K562 (cell line): ENCODE results near the gene GPR162. TPM values are rescaled to one million over a fixed set of nuclear protein-coding genes. Genes with fewer than 3 reads are reported as not detected.

Source experiments
- ATF1 ChIP-seq, 2 experiments: fragments of 450-650 bp in 1 of 2; IDR thresholded peaks; 2 replicates each; pipeline ENCODE4 v1.6.1; 2016; ENCODE audit warnings: missing compliant biosample characterization in 1 of 2, missing genetic modification characterization in 1 of 2
- CBX1 ChIP-seq: sonication (generic); IDR thresholded peaks from 2 replicates; pipeline ENCODE4 v1.6.1; 2016; ENCODE audit warnings: antibody characterized with exemption, low read depth, mild to moderate bottlenecking
- CSDE1 ChIP-seq, 2 experiments: fragments of 450-650 bp; IDR thresholded peaks; 2 replicates each; pipeline ENCODE4 v1.6.1; 2016; ENCODE audit warnings: mild to moderate bottlenecking in 1 of 2
- ELF2 ChIP-seq: fragments of 250-450 bp; sonication (Bioruptor Pico); IDR thresholded peaks from 2 replicates; pipeline ENCODE4 v1.5.0; 2021; ENCODE audit warnings: mild to moderate bottlenecking
- ETV6 ChIP-seq, 3 experiments: fragments of 150-350 bp in 1 of 3; sonication (generic) in 1 of 3; formaldehyde crosslinking in 1 of 3; IDR thresholded peaks; 2 replicates each; pipeline versions ENCODE4 v1.6.1 to v1.8.0; 2014 to 2022; ENCODE audit warnings: borderline replicate concordance in 2 of 3, low read depth in 2 of 3, antibody characterized with exemption in 1 of 3, low read length in 1 of 3, mild to moderate bottlenecking in 1 of 3, missing genetic modification reagents in 1 of 3
- GMEB1 ChIP-seq: fragments of 250-450 bp; sonication (Bioruptor Pico); IDR thresholded peaks from 2 replicates; pipeline ENCODE4 v1.4.0; 2020; ENCODE audit warnings: mild to moderate bottlenecking
- HDGF ChIP-seq: fragments of 450-650 bp; IDR thresholded peaks from 2 replicates; pipeline ENCODE4 v1.6.1; 2016
- HMG20A ChIP-seq: fragments of 450-650 bp; formaldehyde crosslinking; conservative IDR thresholded peaks from 2 replicates; pipeline ENCODE4 v1.4.0; 2020; ENCODE audit warnings: mild to moderate bottlenecking, mixed read lengths
- ILK ChIP-seq: fragments of 450-650 bp; IDR thresholded peaks from 2 replicates; pipeline ENCODE4 v1.6.1; 2016; ENCODE audit warnings: missing genetic modification characterization, low read depth, mild to moderate bottlenecking, missing compliant biosample characterization, moderate library complexity, borderline replicate concordance
- JUND ChIP-seq, 2 experiments: IDR thresholded peaks; 2 replicates in 1 of 2; 3 replicates in 1 of 2; pipeline ENCODE4 v1.6.1; 2011; ENCODE audit warnings: borderline replicate concordance in 2 of 2, low read depth in 2 of 2, low read length in 2 of 2, improper control_type of control experiment in 1 of 2, missing biosample characterization in 1 of 2, missing genetic modification characterization in 1 of 2, missing genetic modification reagents in 1 of 2
- NEUROD1 ChIP-seq: fragments of 150-350 bp; IDR thresholded peaks from 2 replicates; pipeline ENCODE4 v1.6.1; 2014; ENCODE audit warnings: borderline replicate concordance, low read length, low read depth; ENCODE audit not compliant: partially characterized antibody
- NR2C1 ChIP-seq, 2 experiments: fragments of 450-650 bp; IDR thresholded peaks; 2 replicates each; pipeline ENCODE4 v1.6.1; 2017; ENCODE audit warnings: mild to moderate bottlenecking in 2 of 2, antibody characterized with exemption in 1 of 2, inconsistent platforms in 1 of 2, missing compliant biosample characterization in 1 of 2, missing genetic modification characterization in 1 of 2
- POLR3A ChIP-seq: IDR thresholded peaks from 2 replicates; pipeline ENCODE4 v1.6.1; 2011; ENCODE audit warnings: borderline replicate concordance, mild to moderate bottlenecking, moderate library complexity; ENCODE audit not compliant: insufficient read length, insufficient read depth; ENCODE audit errors: extremely low read depth
- STAT5A ChIP-seq: IDR thresholded peaks from 2 replicates; pipeline ENCODE4 v1.6.1; 2012; ENCODE audit warnings: low read length, inconsistent platforms, borderline replicate concordance
- USF2 ChIP-seq: sonication (generic); formaldehyde crosslinking; IDR thresholded peaks from 2 replicates; pipeline ENCODE4 v1.5.0; 2020; ENCODE audit warnings: missing genetic modification reagents
- ZNF124 ChIP-seq: sonication (generic); formaldehyde crosslinking; IDR thresholded peaks from 2 replicates; pipeline ENCODE4 v1.8.1; 2022; ENCODE audit warnings: missing genetic modification reagents
- ZNF197 ChIP-seq: fragments of 200-800 bp; sonication (Bioruptor generic); IDR thresholded peaks from 2 replicates; pipeline ENCODE4 v1.6.1; 2016; ENCODE audit warnings: low read depth, missing genetic modification characterization, missing compliant biosample characterization
- ZNF449 ChIP-seq: fragments of 250-450 bp; sonication (Bioruptor Pico); IDR thresholded peaks from 2 replicates; pipeline ENCODE4 v1.8.0; 2022; ENCODE audit warnings: moderate library complexity, mild to moderate bottlenecking, inconsistent platforms
- ZNF695 ChIP-seq: fragments of 450-650 bp; formaldehyde crosslinking; IDR thresholded peaks from 2 replicates; pipeline ENCODE4 v1.4.0; 2020; ENCODE audit warnings: mild to moderate bottlenecking, moderate library complexity
- ZSCAN29 ChIP-seq: fragments of 450-650 bp; IDR thresholded peaks from 2 replicates; pipeline ENCODE4 v1.6.1; 2017
- polyA plus RNA-seq, 8 experiments: library from polyadenylated mRNA; depleted of rRNA in 4 of 8; stranded (reverse) in 5 of 8; unstranded in 3 of 8; fragments of >200 nt; fragmentation: Nextera tagmentation in 2 of 8; fragmentation: Illumina TruSeq in 1 of 8; extraction: Ambion mirVana in 2 of 8; extraction: Trizol in 1 of 8; gene quantifications; 2 replicates each; pipeline versions ENCODE4 v1.2.1 to v1.2.3, GENCODE V29; 2011 to 2014; ENCODE audit warnings: inconsistent platforms in 1 of 8, missing spikeins in 1 of 8
- total RNA-seq, 7 experiments: library from RNA; depleted of rRNA in 6 of 7; stranded (reverse); fragments of >200 nt in 6 of 7; fragmentation: Illumina TruSeq in 2 of 7; extraction: Trizol in 2 of 7; gene quantifications; 2 replicates each; pipeline versions ENCODE4 v1.2.1 to v1.2.3, GENCODE V29; 2011 to 2021; ENCODE audit warnings: low replicate concordance in 1 of 7
- TF ChIP-seq, protein P1 (sequence below): fragments of 450-650 bp; IDR thresholded peaks from 2 replicates; pipeline ENCODE4 v1.6.1; 2014; ENCODE audit warnings: low read depth, mild to moderate bottlenecking, moderate library complexity, borderline replicate concordance

The GPR162 gene
- total and polyA plus RNA-seq, 9 of the 15 experiments (the other 6 are each of a cell fraction or from before 2014, with no cell fraction given), result 0.65 to 1.8 (median 1.1) TPM; not detected in 2

GRCh38 chr12:6868211-6869048 is 46.8 kb downstream of the GPR162 start (continued):
- TF ChIP-seq, protein P1, sequence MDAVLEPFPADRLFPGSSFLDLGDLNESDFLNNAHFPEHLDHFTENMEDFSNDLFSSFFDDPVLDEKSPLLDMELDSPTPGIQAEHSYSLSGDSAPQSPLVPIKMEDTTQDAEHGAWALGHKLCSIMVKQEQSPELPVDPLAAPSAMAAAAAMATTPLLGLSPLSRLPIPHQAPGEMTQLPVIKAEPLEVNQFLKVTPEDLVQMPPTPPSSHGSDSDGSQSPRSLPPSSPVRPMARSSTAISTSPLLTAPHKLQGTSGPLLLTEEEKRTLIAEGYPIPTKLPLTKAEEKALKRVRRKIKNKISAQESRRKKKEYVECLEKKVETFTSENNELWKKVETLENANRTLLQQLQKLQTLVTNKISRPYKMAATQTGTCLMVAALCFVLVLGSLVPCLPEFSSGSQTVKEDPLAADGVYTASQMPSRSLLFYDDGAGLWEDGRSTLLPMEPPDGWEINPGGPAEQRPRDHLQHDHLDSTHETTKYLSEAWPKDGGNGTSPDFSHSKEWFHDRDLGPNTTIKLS, result no peak
- no peak for TF ChIP-seq HDGF
- TF ChIP-seq HMG20A (CRISPR knock-in tag), result no peak
- TF ChIP-seq STAT5A, result no peak
- no peak for TF ChIP-seq ZNF124
- no peak for TF ChIP-seq ZNF449 (CRISPR knock-in tag)
- no peak for TF ChIP-seq ZNF197 (CRISPR knock-in tag)
- no peak for TF ChIP-seq ZNF695
- no peak for TF ChIP-seq CBX1
- TF ChIP-seq USF2 (CRISPR knock-in tag), result no peak
- TF ChIP-seq GMEB1 (CRISPR knock-in tag), result no peak
- no peak for TF ChIP-seq ILK
- TF ChIP-seq ELF2 (CRISPR knock-in tag), result no peak
- TF ChIP-seq NEUROD1, result no peak
- TF ChIP-seq POLR3A, result no peak
- no peak for TF ChIP-seq ATF1 (CRISPR knock-in tag; IDR thresholded peaks at IDR 0.05)
- no peak for TF ChIP-seq ATF1 (tag; IDR thresholded peaks at IDR 0.05)
- TF ChIP-seq NR2C1 (IDR thresholded peaks at IDR 0.05), result no peak
- no peak for TF ChIP-seq NR2C1 (tag; IDR thresholded peaks at IDR 0.05)
- TF ChIP-seq JUND (IDR thresholded peaks at IDR 0.05; ENCODE audit: borderline replicate concordance, low read depth, low read length), result no peak
- no peak for TF ChIP-seq JUND (tag; IDR thresholded peaks at IDR 0.05; ENCODE audit: borderline replicate concordance, low read depth, low read length)
- no peak for TF ChIP-seq CSDE1 (IDR thresholded peaks at IDR 0.05)
- no peak for TF ChIP-seq ETV6 (IDR thresholded peaks at IDR 0.05; ENCODE audit: borderline replicate concordance in 1 of 2, low read depth in 2 of 2, low read length in 1 of 2)
- TF ChIP-seq ETV6 (CRISPR knock-in tag; IDR thresholded peaks at IDR 0.05; ENCODE audit: borderline replicate concordance), result peak; percentile 65; the same call in 1 of the 2 replicates
- TF ChIP-seq ZSCAN29, result no peak
